Gastrocnemius medialis (tissue), 4 donors: Measurements from ENCODE around the gene TMPRSS13.

Experiments
- CTCF ChIP-seq, 5 experiments: fragments of 450-650 bp in 3 of 5; fragments of 200-600 bp in 2 of 5; sonication (generic) in 2 of 5; IDR thresholded peaks in 4 of 5; conservative IDR thresholded peaks in 1 of 5; 1 replicate in 4 of 5; 2 replicates in 1 of 5; pipeline ENCODE4 v1.5.1; 2016 to 2019; ENCODE audit warnings: antibody characterized with exemption in 5 of 5, mild to moderate bottlenecking in 3 of 5, moderate library complexity in 3 of 5
- POLR2A ChIP-seq, 2 donors: fragments of 450-650 bp; IDR thresholded peaks; one replicate each; pipeline ENCODE4 v1.6.1; 2017; ENCODE audit warnings: antibody characterized with exemption in 2 of 2, mild to moderate bottlenecking in 2 of 2, moderate library complexity in 2 of 2

- no peak for TF ChIP-seq CTCF (IDR thresholded peaks at IDR 0.05 in 4 of 5, conservative IDR thresholded peaks at IDR 0.05 in 1 of 5)
- no peak for TF ChIP-seq POLR2A (IDR thresholded peaks at IDR 0.05)
Observed at GRCh38 chr11:117883063-117883462, 46.1 kb downstream of the TMPRSS13 start.
